HCT116 (cell line): ENCODE data around the gene ZNF276. TPM values are rescaled to one million over a fixed set of nuclear protein-coding genes. Genes with fewer than 3 reads are reported as not detected.

Source experiments
- ATAC-seq: fragments of 200-7000 bp; cut with Tn5 transposase; 2 replicates; pipeline ENCODE4 v1.9.1; 2020; ENCODE audit warnings: mild to moderate bottlenecking, moderate library complexity
- BruUV-seq: library from RNA; stranded (reverse); fragments of 400-500 nt; replicated peaks from 2 replicates; lab custom pipeline; 2021; lab: Mats Ljungman, UMichigan
- CTCF ChIA-PET: fragments of 300-600 bp; sonication (Branson Sonifier 250); formaldehyde crosslinking; loops from one replicate; lab custom pipeline; 2021; ENCODE audit warnings: antibody characterized with exemption; lab: Charles Lee
- POLR2A ChIA-PET: fragments of 300-600, 350-600 bp; sonication (Branson Sonifier 250); formaldehyde crosslinking; loops from one replicate; lab custom pipeline; 2021; ENCODE audit warnings: antibody characterized with exemption; lab: Charles Lee
- RAD21 ChIA-PET, 2 experiments: fragments of 300-600 bp; sonication (Branson Sonifier 250); formaldehyde crosslinking; loops; one replicate each; lab custom pipeline; 2023; ENCODE audit warnings: low total read pairs in 2 of 2; ENCODE audit not compliant: uncharacterized antibody in 2 of 2, unreplicated experiment in 2 of 2, low non-redundant PET in 1 of 2; lab: Charles Lee
- DNase-seq: peaks from one replicate; pipeline ENCODE4 v3.0.0-alpha.2; 2010; ENCODE audit warnings: low read depth, low spot score
- H2AFZ ChIP-seq: fragments of 200-600 bp; shearing (Covaris generic), sonication (generic); 2 replicates; pipeline ENCODE4 v1.6.1; 2017; ENCODE audit warnings: low read depth, mixed run types, mixed read lengths, antibody characterized with exemption, low read length; ENCODE audit not compliant: poor library complexity, severe bottlenecking
- H3K27ac ChIP-seq: 2 replicates; pipeline ENCODE4 v1.5.1; 2012; ENCODE audit warnings: low read depth, low read length
- H3K27me3 ChIP-seq: fragments of 200-600 bp; sonication (generic); 2 replicates; pipeline ENCODE4 v1.6.1; 2016; ENCODE audit warnings: mixed run types, low read length, mixed read lengths; ENCODE audit not compliant: insufficient read depth
- H3K36me3 ChIP-seq, 2 experiments: fragments of 200-500 bp in 1 of 2; fragments of 200-600 bp in 1 of 2; sonication (Bioruptor generic) in 1 of 2; sonication (generic) in 1 of 2; 2 replicates each; pipeline versions ENCODE4 v1.5.1 to v1.6.1; 2014 to 2016; ENCODE audit warnings: low read length in 2 of 2, inconsistent platforms in 1 of 2, mixed read lengths in 1 of 2, mixed run types in 1 of 2; ENCODE audit not compliant: insufficient read depth in 2 of 2, control insufficient read depth in 1 of 2
- H3K4me1 ChIP-seq, 2 experiments: fragments of 200-600 bp in 1 of 2; sonication (generic) in 1 of 2; 2 replicates each; pipeline versions ENCODE4 v1.5.1 to v1.6.1; 2012 to 2017; ENCODE audit warnings: low read length in 2 of 2, inconsistent platforms in 1 of 2, mild to moderate bottlenecking in 1 of 2, mixed read lengths in 1 of 2, mixed run types in 1 of 2, moderate library complexity in 1 of 2; ENCODE audit not compliant: insufficient read depth in 2 of 2, control insufficient read depth in 1 of 2
- H3K4me2 ChIP-seq: fragments of 200-600 bp; sonication (generic); 2 replicates; pipeline ENCODE4 v1.6.1; 2017; ENCODE audit warnings: mixed run types, low read length, mixed read lengths
- H3K4me3 ChIP-seq, 2 experiments: fragments of 200-600 bp in 1 of 2; sonication (generic) in 1 of 2; replicated peaks in 1 of 2; 2 replicates each; pipeline ENCODE4 v1.5.1; 2011 to 2016; ENCODE audit warnings: low read length in 2 of 2, control low read depth in 1 of 2, low read depth in 1 of 2, mild to moderate bottlenecking in 1 of 2, mixed read lengths in 1 of 2, mixed run types in 1 of 2
- H3K79me2 ChIP-seq: fragments of 200-600 bp; sonication (generic); 2 replicates; pipeline ENCODE4 v1.6.1; 2017; ENCODE audit warnings: mild to moderate bottlenecking, mixed run types, low read length, moderate library complexity, mixed read lengths; ENCODE audit not compliant: insufficient read depth
- H3K9ac ChIP-seq: fragments of 200-600 bp; sonication (generic); 2 replicates; pipeline ENCODE4 v1.6.1; 2016; ENCODE audit warnings: low read length, mixed read lengths
- H3K9me2 ChIP-seq: fragments of 200-600 bp; sonication (generic), shearing (Covaris generic); 2 replicates; pipeline ENCODE4 v1.6.1; 2017; ENCODE audit warnings: mixed run types, mild to moderate bottlenecking, moderate library complexity; ENCODE audit not compliant: insufficient read depth
- H3K9me3 ChIP-seq, 2 experiments: fragments of 200-500 bp in 1 of 2; fragments of 200-600 bp in 1 of 2; sonication (Bioruptor generic) in 1 of 2; sonication (generic) in 1 of 2; 2 replicates each; pipeline ENCODE4 v1.6.1; 2014 to 2017; ENCODE audit warnings: low read length in 2 of 2, mixed read lengths in 2 of 2, inconsistent platforms in 1 of 2, low read depth in 1 of 2, mild to moderate bottlenecking in 1 of 2, mixed run types in 1 of 2, moderate library complexity in 1 of 2; ENCODE audit not compliant: control insufficient read depth in 1 of 2, insufficient read depth in 1 of 2
- H4K20me1 ChIP-seq: fragments of 200-600 bp; sonication (generic), shearing (Covaris generic); 2 replicates; pipeline ENCODE4 v1.6.1; 2017; ENCODE audit warnings: mixed run types, mild to moderate bottlenecking, moderate library complexity; ENCODE audit not compliant: insufficient read depth
- CBX3 ChIP-seq: IDR thresholded peaks from 2 replicates; pipeline ENCODE4 v1.6.1; 2012; ENCODE audit warnings: low read depth
- EGR1 ChIP-seq: IDR thresholded peaks from 2 replicates; pipeline ENCODE4 v1.6.1; 2012; ENCODE audit warnings: low read depth
- EZH2 ChIP-seq: fragments of 200-600 bp; sonication (generic); IDR thresholded peaks from 2 replicates; pipeline ENCODE4 v1.6.1; 2017; ENCODE audit warnings: antibody characterized with exemption, mixed run types
- EZH2phosphoT487 ChIP-seq: fragments of 200-600 bp; IDR thresholded peaks from 2 replicates; pipeline ENCODE4 v1.6.1; 2018; ENCODE audit warnings: antibody characterized with exemption, borderline replicate concordance
- FOSL1 ChIP-seq: IDR thresholded peaks from 2 replicates; pipeline ENCODE4 v1.6.1; 2012; ENCODE audit warnings: low read depth
- JUND ChIP-seq: IDR thresholded peaks from 2 replicates; pipeline ENCODE4 v1.6.1; 2012
- RAD21 ChIP-seq: IDR thresholded peaks from 2 replicates; pipeline ENCODE4 v1.6.1; 2012; ENCODE audit warnings: low read depth, mild to moderate bottlenecking
- REST ChIP-seq: IDR thresholded peaks from 2 replicates; pipeline ENCODE4 v1.6.1; 2012; ENCODE audit warnings: low read depth
- SIN3A ChIP-seq: IDR thresholded peaks from 2 replicates; pipeline ENCODE4 v1.6.1; 2012; ENCODE audit warnings: low read depth
- YY1 ChIP-seq: IDR thresholded peaks from 2 replicates; pipeline ENCODE4 v1.6.1; 2011; ENCODE audit warnings: low read length, low read depth, moderate library complexity, mild to moderate bottlenecking; ENCODE audit not compliant: insufficient replicate concordance; ENCODE audit errors: extremely low read depth
- ZFX ChIP-seq: fragments of 450-650 bp; IDR thresholded peaks from 2 replicates; pipeline ENCODE4 v1.6.1; 2017
- intact Hi-C: fragments of 100-400 bp; cut with micrococcal nuclease; formaldehyde crosslinking; loops from 2 replicates; pipeline ENCODE4 v1.10.0; 2022
- total RNA-seq: library from RNA; stranded (reverse); gene quantifications from one replicate; pipeline ENCODE4 v1.2.1, GENCODE V29; 2021; ENCODE audit not compliant: unreplicated experiment
- TF ChIP-seq, protein P1 (sequence below), 3 experiments: fragments of 200-600 bp in 1 of 3; sonication (generic) in 1 of 3; IDR thresholded peaks in 2 of 3; conservative IDR thresholded peaks in 1 of 3; 2 replicates each; pipeline ENCODE4 v1.5.1; 2012 to 2017; ENCODE audit warnings: low read depth in 2 of 3, low read length in 2 of 3, antibody characterized with exemption in 1 of 3, borderline replicate concordance in 1 of 3, control low read depth in 1 of 3, mild to moderate bottlenecking in 1 of 3, mixed read lengths in 1 of 3, mixed run types in 1 of 3, moderate library complexity in 1 of 3; ENCODE audit not compliant: insufficient read depth in 1 of 3

ZNF276 gene
- total RNA-seq, 1 experiment from 2014 or later = 49.9 TPM

DNA sequence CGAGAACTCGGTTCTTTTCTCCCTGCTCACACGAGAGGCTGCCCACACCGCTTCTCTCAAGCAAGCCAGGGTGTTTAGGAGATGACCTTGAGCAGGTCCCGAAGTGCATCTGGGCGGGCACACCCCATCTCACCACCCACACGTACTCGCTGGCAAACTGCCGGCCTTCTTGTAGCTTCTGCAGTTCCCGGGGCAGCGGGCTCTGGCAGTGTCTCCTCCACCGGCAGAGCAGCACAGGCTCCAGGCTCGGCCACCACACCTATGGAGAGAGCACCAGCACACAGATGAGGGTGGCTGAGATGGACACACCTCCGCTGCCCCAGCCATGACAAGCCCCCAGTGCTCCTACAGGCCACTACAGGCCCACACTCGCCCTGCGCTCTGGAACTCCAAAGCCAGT lies 23.5 kb downstream of the ZNF276 start:
- no peak overlapping the region for H3K9ac ChIP-seq
- no peaks in the 10 kb centered on the region for H4K20me1 ChIP-seq
- no peak for ATAC-seq
- H3K27ac ChIP-seq = no peak overlapping the region
- intact Hi-C loops = no loop called here
- no peak overlapping the region for H3K4me3 ChIP-seq
- H3K9me2 ChIP-seq = no peaks in the 10 kb centered on the region
- peaks cover 50 to 76% of the 10 kb centered on the region in 2 experiments for H3K36me3 ChIP-seq
- TF ChIP-seq, protein P1, sequence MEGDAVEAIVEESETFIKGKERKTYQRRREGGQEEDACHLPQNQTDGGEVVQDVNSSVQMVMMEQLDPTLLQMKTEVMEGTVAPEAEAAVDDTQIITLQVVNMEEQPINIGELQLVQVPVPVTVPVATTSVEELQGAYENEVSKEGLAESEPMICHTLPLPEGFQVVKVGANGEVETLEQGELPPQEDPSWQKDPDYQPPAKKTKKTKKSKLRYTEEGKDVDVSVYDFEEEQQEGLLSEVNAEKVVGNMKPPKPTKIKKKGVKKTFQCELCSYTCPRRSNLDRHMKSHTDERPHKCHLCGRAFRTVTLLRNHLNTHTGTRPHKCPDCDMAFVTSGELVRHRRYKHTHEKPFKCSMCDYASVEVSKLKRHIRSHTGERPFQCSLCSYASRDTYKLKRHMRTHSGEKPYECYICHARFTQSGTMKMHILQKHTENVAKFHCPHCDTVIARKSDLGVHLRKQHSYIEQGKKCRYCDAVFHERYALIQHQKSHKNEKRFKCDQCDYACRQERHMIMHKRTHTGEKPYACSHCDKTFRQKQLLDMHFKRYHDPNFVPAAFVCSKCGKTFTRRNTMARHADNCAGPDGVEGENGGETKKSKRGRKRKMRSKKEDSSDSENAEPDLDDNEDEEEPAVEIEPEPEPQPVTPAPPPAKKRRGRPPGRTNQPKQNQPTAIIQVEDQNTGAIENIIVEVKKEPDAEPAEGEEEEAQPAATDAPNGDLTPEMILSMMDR (IDR thresholded peaks at IDR 0.05 in 2 of 3, conservative IDR thresholded peaks at IDR 0.05 in 1 of 3; ENCODE audit: borderline replicate concordance in 1 of 3, insufficient read depth in 1 of 3, low read depth in 2 of 3, low read length in 2 of 3) = no peak
- TF ChIP-seq EZH2 (no peak), SIN3A (no peak), CBX3 (no peak), ZFX (no peak), EZH2phosphoT487 (no peak), YY1 (no peak), REST (no peak), RAD21 (no peak), EGR1 (no peak), JUND (no peak), FOSL1 (no peak)
- ChIA-PET POLR2A (no interaction called here), RAD21 (no interaction called here), CTCF (no interaction called here)
- H2AFZ ChIP-seq = no peak overlapping the region
- H3K4me2 ChIP-seq = no peak overlapping the region
- no peaks in the 10 kb centered on the region for H3K4me1 ChIP-seq
- no peak for DNase-seq
- H3K27me3 ChIP-seq = no peaks in the 10 kb centered on the region
- H3K9me3 ChIP-seq = no peaks in the 10 kb centered on the region
- H3K79me2 ChIP-seq = peaks cover 7% of the 10 kb centered on the region; the same call in 1 of the 2 replicates
- BruUV-seq = no TSS peak
